Measurements from ENCODE around the gene PARP11. TPM values are rescaled to one million over a fixed set of nuclear protein-coding genes. Genes with fewer than 3 reads are reported as not detected.

PARP11 gene
- total and polyA plus RNA-seq, 2 donors (not counting 3 experiments of a cell fraction or from before 2014, with no cell fraction given): 3.0 to 4.9 TPM

- no peak overlapping the region for H3K4me2 ChIP-seq (ENCODE audit: insufficient read depth, low read length)
- no peak overlapping the region for H3K9ac ChIP-seq (replicated peaks; ENCODE audit: extremely low read depth, insufficient read depth, low read length)
- no peaks in the 10 kb centered on the region for H3K9me3 ChIP-seq (replicated peaks; ENCODE audit: control insufficient read depth, insufficient read depth, low read length)
- H4K20me1 ChIP-seq (replicated peaks; ENCODE audit: control insufficient read depth, extremely low read depth, insufficient read depth, low read length): no peaks in the 10 kb centered on the region
- no peak overlapping the region for H3K27ac ChIP-seq (ENCODE audit: insufficient read depth, low read depth, low read length)
- BruUV-seq (replicated peaks): no TSS peak
- H3K4me3 ChIP-seq (replicated peaks in 1 of 3; ENCODE audit: insufficient read depth in 1 of 3, low read depth in 1 of 3, low read length in 3 of 3): no peak overlapping the region
- TF ChIP-seq POLR2AphosphoS5 (IDR thresholded peaks at IDR 0.05; ENCODE audit: insufficient read depth, low read depth, low read length) (no peak), EZH2 (IDR thresholded peaks at IDR 0.05; ENCODE audit: borderline replicate concordance, low read depth, low read length, severe bottlenecking) (no peak), GATA2 (IDR thresholded peaks at IDR 0.05; ENCODE audit: insufficient read depth, insufficient read length, low read depth, low read length) (no peak)
- intact Hi-C loops (cut with micrococcal nuclease): no loop called here
- POLR2A ChIA-PET: no interaction called here
- no peaks in the 10 kb centered on the region for H3K27me3 ChIP-seq (ENCODE audit: control insufficient read depth in 2 of 2, insufficient read depth in 2 of 2, low read length in 2 of 2)
- FAIRE-seq (no peak), DNase-seq (ENCODE audit: low read depth, low spot score) (no peak)
- CTCF ChIA-PET: interaction anchor here (0.6 to 1.5 kb wide), 3 partner anchors 9 to 163 kb away, joined by 3 to 7 read pairs (median 4); no protein-coding TSS in a partner anchor
- peaks cover 2% of the 10 kb centered on the region for H3K9me1 ChIP-seq (replicated peaks; ENCODE audit: control insufficient read depth, extremely low read depth, insufficient read depth, low read length)
- H2AFZ ChIP-seq (ENCODE audit: low read depth, low read length): no peak overlapping the region
- dilution Hi-C loops (cut with MboI; ENCODE audit: extremely low pct_ligation_motif_present, low sequenced_read_pairs): no loop called here
- no peaks in the 10 kb centered on the region for H3K36me3 ChIP-seq (ENCODE audit: control insufficient read depth in 2 of 2, extremely low read depth in 1 of 2, insufficient read depth in 2 of 2, low read length in 2 of 2)
- no peaks in the 10 kb centered on the region for H3K4me1 ChIP-seq (ENCODE audit: control insufficient read depth, extremely low read depth, insufficient read depth, low read length)
- H3K79me2 ChIP-seq (ENCODE audit: control insufficient read depth, insufficient read depth, low read length): no peaks in the 10 kb centered on the region
Observed at GRCh38 chr12:3832738-3833137, 40.5 kb downstream of the PARP11 start.

GRCh38 chr12:3828888-3829287 is 44.3 kb downstream of the PARP11 start:
- ChIA-PET POLR2A (no interaction called here), CTCF (interaction anchor here (1.2 to 2.5 kb wide), 4 partner anchors 14 to 528 kb away, joined by 3 to 7 read pairs (median 4); no protein-coding TSS in a partner anchor)
- Histone ChIP-seq H3K9me1 (replicated peaks; ENCODE audit: control insufficient read depth, extremely low read depth, insufficient read depth, low read length) (no peaks in the 10 kb centered on the region), H3K9me3 (replicated peaks; ENCODE audit: control insufficient read depth, insufficient read depth, low read length) (no peaks in the 10 kb centered on the region), H3K79me2 (ENCODE audit: control insufficient read depth, insufficient read depth, low read length) (no peaks in the 10 kb centered on the region), H3K36me3 (ENCODE audit: control insufficient read depth in 2 of 2, extremely low read depth in 1 of 2, insufficient read depth in 2 of 2, low read length in 2 of 2) (no peaks in the 10 kb centered on the region), H3K4me1 (ENCODE audit: control insufficient read depth, extremely low read depth, insufficient read depth, low read length) (no peaks in the 10 kb centered on the region), H2AFZ (ENCODE audit: low read depth, low read length) (no peak overlapping the region), H4K20me1 (replicated peaks; ENCODE audit: control insufficient read depth, extremely low read depth, insufficient read depth, low read length) (no peaks in the 10 kb centered on the region), H3K27ac (ENCODE audit: insufficient read depth, low read depth, low read length) (no peak overlapping the region), H3K4me2 (ENCODE audit: insufficient read depth, low read length) (no peak overlapping the region), H3K4me3 (replicated peaks in 1 of 3; ENCODE audit: insufficient read depth in 1 of 3, low read depth in 1 of 3, low read length in 3 of 3) (no peak overlapping the region), H3K9ac (replicated peaks; ENCODE audit: extremely low read depth, insufficient read depth, low read length) (no peak overlapping the region), H3K27me3 (ENCODE audit: control insufficient read depth in 2 of 2, insufficient read depth in 2 of 2, low read length in 2 of 2) (no peaks in the 10 kb centered on the region)
- no TSS peak for BruUV-seq (replicated peaks)
- FAIRE-seq: no peak
- intact Hi-C loops (cut with micrococcal nuclease): no loop called here
- dilution Hi-C loops (cut with MboI; ENCODE audit: extremely low pct_ligation_motif_present, low sequenced_read_pairs): no loop called here
- TF ChIP-seq JUN (IDR thresholded peaks at IDR 0.05; ENCODE audit: borderline replicate concordance, insufficient read depth, insufficient read length, low read depth) (no peak), POLR2A (IDR thresholded peaks at IDR 0.05; ENCODE audit: low read depth, low read length) (no peak), POLR2AphosphoS5 (IDR thresholded peaks at IDR 0.05; ENCODE audit: insufficient read depth, low read depth, low read length) (no peak), FOS (IDR thresholded peaks at IDR 0.05; ENCODE audit: borderline replicate concordance, insufficient read depth, low read length) (no peak), EZH2 (IDR thresholded peaks at IDR 0.05; ENCODE audit: borderline replicate concordance, low read depth, low read length, severe bottlenecking) (no peak), MYC (IDR thresholded peaks at IDR 0.05; ENCODE audit: low read depth, low read length) (no peak), GATA2 (IDR thresholded peaks at IDR 0.05; ENCODE audit: insufficient read depth, insufficient read length, low read depth, low read length) (no peak)
- TF ChIP-seq, protein P1, sequence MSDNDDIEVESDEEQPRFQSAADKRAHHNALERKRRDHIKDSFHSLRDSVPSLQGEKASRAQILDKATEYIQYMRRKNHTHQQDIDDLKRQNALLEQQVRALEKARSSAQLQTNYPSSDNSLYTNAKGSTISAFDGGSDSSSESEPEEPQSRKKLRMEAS (IDR thresholded peaks at IDR 0.05; ENCODE audit: insufficient read depth, insufficient read length): no peak
- TF ChIP-seq, protein P2, sequence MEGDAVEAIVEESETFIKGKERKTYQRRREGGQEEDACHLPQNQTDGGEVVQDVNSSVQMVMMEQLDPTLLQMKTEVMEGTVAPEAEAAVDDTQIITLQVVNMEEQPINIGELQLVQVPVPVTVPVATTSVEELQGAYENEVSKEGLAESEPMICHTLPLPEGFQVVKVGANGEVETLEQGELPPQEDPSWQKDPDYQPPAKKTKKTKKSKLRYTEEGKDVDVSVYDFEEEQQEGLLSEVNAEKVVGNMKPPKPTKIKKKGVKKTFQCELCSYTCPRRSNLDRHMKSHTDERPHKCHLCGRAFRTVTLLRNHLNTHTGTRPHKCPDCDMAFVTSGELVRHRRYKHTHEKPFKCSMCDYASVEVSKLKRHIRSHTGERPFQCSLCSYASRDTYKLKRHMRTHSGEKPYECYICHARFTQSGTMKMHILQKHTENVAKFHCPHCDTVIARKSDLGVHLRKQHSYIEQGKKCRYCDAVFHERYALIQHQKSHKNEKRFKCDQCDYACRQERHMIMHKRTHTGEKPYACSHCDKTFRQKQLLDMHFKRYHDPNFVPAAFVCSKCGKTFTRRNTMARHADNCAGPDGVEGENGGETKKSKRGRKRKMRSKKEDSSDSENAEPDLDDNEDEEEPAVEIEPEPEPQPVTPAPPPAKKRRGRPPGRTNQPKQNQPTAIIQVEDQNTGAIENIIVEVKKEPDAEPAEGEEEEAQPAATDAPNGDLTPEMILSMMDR (IDR thresholded peaks at IDR 0.05; ENCODE audit: extremely low read depth in 1 of 2, insufficient read depth in 1 of 2, low read depth in 1 of 2, low read length in 2 of 2): no peak
- DNase-seq (ENCODE audit: low read depth, low spot score): no peak

Data from endothelial cell of umbilical vein (primary cell).